GM12891 (cell line): ENCODE data around the gene GRIK3.
"Not testable (repeated sequence)": the region's sequence is repeated elsewhere in the genome, so short reads cannot be mapped to it uniquely, and the experiment has no call there.

Experiments
- PAX5 ChIP-seq: IDR thresholded peaks from 2 replicates; pipeline ENCODE4 v1.6.1; 2011; ENCODE audit warnings: low read length, moderate library complexity, mild to moderate bottlenecking; ENCODE audit not compliant: insufficient read depth, severe bottlenecking
- POLR2A ChIP-seq: IDR thresholded peaks from 2 replicates; pipeline ENCODE4 v1.6.1; 2011; ENCODE audit warnings: low read depth, low read length, control low read depth
- POLR2AphosphoS5 ChIP-seq: IDR thresholded peaks from 2 replicates; pipeline ENCODE4 v1.6.1; 2011; ENCODE audit warnings: low read depth, low read length, control low read depth
- SPI1 ChIP-seq: IDR thresholded peaks from 2 replicates; pipeline ENCODE4 v1.6.1; 2011; ENCODE audit warnings: low read depth, low read length, control low read depth
- TAF1 ChIP-seq: IDR thresholded peaks from 2 replicates; pipeline ENCODE4 v1.6.1; 2011; ENCODE audit warnings: low read depth, low read length, control low read depth

DNA sequence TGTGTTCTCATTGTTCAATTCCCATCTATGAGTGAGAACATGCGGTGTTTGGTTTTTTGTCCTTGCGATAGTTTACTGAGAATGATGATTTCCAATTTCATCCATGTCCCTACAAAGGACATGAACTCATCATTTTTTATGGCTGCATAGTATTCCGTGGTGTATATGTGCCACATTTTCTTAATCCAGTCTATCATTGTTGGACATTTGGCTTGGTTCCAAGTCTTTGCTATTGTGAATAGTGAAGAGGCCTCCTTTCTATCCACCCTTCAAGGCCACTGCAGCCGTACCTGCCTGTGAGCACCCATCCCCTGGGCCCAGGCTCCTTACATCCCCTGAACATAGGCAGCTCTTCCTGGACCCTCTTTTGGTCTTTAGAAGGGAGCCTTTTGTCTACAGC, 266.9 kb downstream of the GRIK3 start:
- TF ChIP-seq POLR2A, POLR2AphosphoS5, TAF1, PAX5, SPI1: not testable (repeated sequence)
